H1 (cell line): ENCODE measurements around the gene CIB4. TPM values are rescaled to one million over a fixed set of nuclear protein-coding genes. Genes with fewer than 3 reads are reported as not detected.

Experiments
- CTCF ChIA-PET: fragments of 300-600 bp; sonication (Branson Sonifier 250); formaldehyde crosslinking; loops from one replicate; lab custom pipeline; 2021; ENCODE audit not compliant: partially characterized antibody; lab: Charles Lee
- POLR2A ChIA-PET: fragments of 300-600 bp; sonication (Branson Sonifier 250); formaldehyde crosslinking; loops from one replicate; lab custom pipeline; 2021; ENCODE audit warnings: inconsistent platforms; ENCODE audit not compliant: partially characterized antibody; lab: Charles Lee
- DNase-seq, 2 experiments: peaks; one replicate each; pipeline versions ENCODE4 v3.0.0 to v3.0.0-alpha.2; 2010 to 2022; ENCODE audit warnings: low spot score in 2 of 2, low read depth in 1 of 2, mixed read lengths in 1 of 2
- FAIRE-seq: peaks from 2 replicates; lab custom pipeline; 2011; peaks lifted over from hg19 to GRCh38; lab: Jason Lieb, UNC
- H2AFZ ChIP-seq: 2 replicates; pipeline ENCODE4 v1.8.1; 2012; ENCODE audit warnings: low read length, inconsistent platforms
- H2AK5ac ChIP-seq: 2 replicates; pipeline ENCODE4 v1.6.1; 2013; ENCODE audit warnings: low read depth, low read length
- H2BK120ac ChIP-seq: replicated peaks from 2 replicates; pipeline ENCODE3; 2013; ENCODE audit warnings: low read depth, low read length, inconsistent platforms
- H2BK12ac ChIP-seq: 2 replicates; pipeline ENCODE4 v1.6.1; 2013; ENCODE audit warnings: low read depth, low read length
- H2BK15ac ChIP-seq: 2 replicates; pipeline ENCODE4 v1.6.1; 2013; ENCODE audit warnings: low read length
- H2BK20ac ChIP-seq: 2 replicates; pipeline ENCODE4 v1.6.1; 2013; ENCODE audit warnings: low read length
- H2BK5ac ChIP-seq: 2 replicates; pipeline ENCODE4 v1.6.1; 2013; ENCODE audit warnings: low read depth, low read length
- H3K14ac ChIP-seq: 2 replicates; pipeline ENCODE4 v1.6.1; 2013; ENCODE audit warnings: inconsistent platforms; ENCODE audit not compliant: insufficient read length
- H3K18ac ChIP-seq: 2 replicates; pipeline ENCODE4 v1.6.1; 2013; ENCODE audit warnings: low read length; ENCODE audit errors: extremely low read depth
- H3K23ac ChIP-seq: 2 replicates; pipeline ENCODE4 v1.6.1; 2013; ENCODE audit warnings: inconsistent platforms; ENCODE audit not compliant: insufficient read length
- H3K23me2 ChIP-seq: 2 replicates; pipeline ENCODE4 v1.6.1; 2013; ENCODE audit warnings: low read depth, low read length
- H3K27ac ChIP-seq: 2 replicates; pipeline ENCODE4 v1.6.1; 2011; ENCODE audit warnings: low read depth, low read length, inconsistent platforms
- H3K27me3 ChIP-seq, 4 experiments: replicated peaks in 1 of 4; 1 replicate in 1 of 4; 2 replicates in 3 of 4; pipeline versions ENCODE4 v1.6.1 to v1.8.1; 2011 to 2013; ENCODE audit warnings: low read length in 3 of 4, mild to moderate bottlenecking in 3 of 4, inconsistent platforms in 2 of 4, mixed read lengths in 2 of 4, moderate library complexity in 1 of 4; ENCODE audit not compliant: control insufficient read depth in 3 of 4, insufficient read depth in 3 of 4; ENCODE audit errors: extremely low read depth in 1 of 4
- H3K36me3 ChIP-seq, 4 experiments: 2 replicates each; pipeline versions ENCODE4 v1.6.1 to v1.8.1; 2011 to 2013; ENCODE audit warnings: mild to moderate bottlenecking in 4 of 4, low read length in 3 of 4, moderate library complexity in 2 of 4, control low read depth in 1 of 4, inconsistent platforms in 1 of 4; ENCODE audit not compliant: insufficient read depth in 4 of 4, control insufficient read depth in 2 of 4
- H3K4ac ChIP-seq: replicated peaks from 2 replicates; pipeline ENCODE3; 2013; ENCODE audit warnings: low read length, low read depth, mixed read lengths, inconsistent platforms; ENCODE audit not compliant: insufficient read length
- H3K4me1 ChIP-seq, 4 experiments: replicated peaks in 1 of 4; 1 replicate in 1 of 4; 2 replicates in 3 of 4; pipeline versions ENCODE4 v1.6.1 to v1.8.1; 2011 to 2013; ENCODE audit warnings: low read length in 3 of 4, inconsistent platforms in 2 of 4, mixed read lengths in 1 of 4; ENCODE audit not compliant: insufficient read depth in 4 of 4, control insufficient read depth in 3 of 4
- H3K4me2 ChIP-seq, 2 experiments: 2 replicates each; pipeline versions ENCODE4 v1.6.1 to v1.8.1; 2011 to 2013; ENCODE audit warnings: low read depth in 2 of 2, low read length in 2 of 2, control low read depth in 1 of 2, inconsistent platforms in 1 of 2, mild to moderate bottlenecking in 1 of 2; ENCODE audit not compliant: insufficient read depth in 1 of 2
- H3K4me3 ChIP-seq, 4 experiments: fragments of 200-600, 300-600 bp in 1 of 4; sonication (generic), shearing (Covaris generic), sonication (Bioruptor Twin) in 1 of 4; 2 replicates each; pipeline versions ENCODE4 v1.5.1 to v1.8.1; 2011 to 2016; ENCODE audit warnings: low read length in 4 of 4, low read depth in 3 of 4, control low read depth in 2 of 4, inconsistent platforms in 2 of 4, mild to moderate bottlenecking in 2 of 4, mixed read lengths in 1 of 4, moderate library complexity in 1 of 4; ENCODE audit not compliant: insufficient read depth in 2 of 4; ENCODE audit errors: extremely low read depth in 1 of 4
- H3K56ac ChIP-seq: replicated peaks from 2 replicates; pipeline ENCODE3; 2013; ENCODE audit warnings: low read depth, mild to moderate bottlenecking, mixed read lengths, low read length, inconsistent platforms; ENCODE audit not compliant: insufficient read length
- H3K79me1 ChIP-seq: 2 replicates; pipeline ENCODE4 v1.6.1; 2013; ENCODE audit warnings: low read depth, low read length, control low read depth
- H3K79me2 ChIP-seq, 2 experiments: 2 replicates each; pipeline versions ENCODE4 v1.6.1 to v1.8.1; 2012 to 2013; ENCODE audit warnings: low read length in 2 of 2, mild to moderate bottlenecking in 2 of 2, inconsistent platforms in 1 of 2; ENCODE audit not compliant: insufficient read depth in 2 of 2, control insufficient read depth in 1 of 2
- H3K9ac ChIP-seq, 4 experiments: replicated peaks in 1 of 4; 1 replicate in 1 of 4; 2 replicates in 3 of 4; pipeline versions ENCODE4 v1.6.1 to v1.8.1; 2011 to 2013; ENCODE audit warnings: low read depth in 3 of 4, low read length in 3 of 4, control low read depth in 2 of 4, mild to moderate bottlenecking in 2 of 4, moderate library complexity in 2 of 4, inconsistent platforms in 1 of 4; ENCODE audit errors: extremely low read depth in 1 of 4
- H3K9me3 ChIP-seq, 2 experiments: 2 replicates each; pipeline versions ENCODE4 v1.6.1 to v1.8.1; 2012 to 2013; ENCODE audit warnings: mild to moderate bottlenecking in 2 of 2, moderate library complexity in 2 of 2, control low read depth in 1 of 2, inconsistent platforms in 1 of 2, low read depth in 1 of 2, low read length in 1 of 2, mixed read lengths in 1 of 2; ENCODE audit not compliant: insufficient read depth in 2 of 2
- H4K20me1 ChIP-seq, 2 experiments: replicated peaks in 1 of 2; 2 replicates each; pipeline versions ENCODE3 to v1.8.1; 2011 to 2013; ENCODE audit warnings: inconsistent platforms in 2 of 2, low read length in 2 of 2, mild to moderate bottlenecking in 1 of 2; ENCODE audit not compliant: insufficient read depth in 2 of 2, control insufficient read depth in 1 of 2
- H4K5ac ChIP-seq: 2 replicates; pipeline ENCODE4 v1.6.1; 2013; ENCODE audit warnings: low read length, low read depth, mixed read lengths, inconsistent platforms; ENCODE audit not compliant: insufficient read length
- H4K8ac ChIP-seq: 2 replicates; pipeline ENCODE4 v1.8.0; 2013; ENCODE audit warnings: mild to moderate bottlenecking, moderate library complexity, low read length, inconsistent platforms; ENCODE audit not compliant: insufficient read depth; ENCODE audit errors: extremely low read depth
- H4K91ac ChIP-seq: replicated peaks from 2 replicates; pipeline ENCODE3; 2013; ENCODE audit warnings: low read length, mixed read lengths, inconsistent platforms; ENCODE audit not compliant: insufficient read length
- ASH2L ChIP-seq: fragments of 200-600, 300-600 bp; sonication (generic); IDR thresholded peaks from one replicate; pipeline ENCODE4 v1.7.1; 2017; ENCODE audit warnings: low read length
- ATF3 ChIP-seq: IDR thresholded peaks from 2 replicates; pipeline ENCODE4 v1.6.1; 2011; ENCODE audit warnings: low read depth, mild to moderate bottlenecking, low read length; ENCODE audit not compliant: insufficient read depth
- CTBP2 ChIP-seq: IDR thresholded peaks from 2 replicates; pipeline ENCODE4 v1.7.0; 2011; ENCODE audit warnings: borderline replicate concordance, mild to moderate bottlenecking, moderate library complexity, mixed read lengths, low read length; ENCODE audit not compliant: insufficient read depth, insufficient read length
- JUN ChIP-seq: IDR thresholded peaks from 2 replicates; pipeline ENCODE4 v1.6.1; 2011; ENCODE audit warnings: low read depth, mild to moderate bottlenecking, improper control_type of control experiment, low read length
- SIX5 ChIP-seq: IDR thresholded peaks from 2 replicates; pipeline ENCODE4 v1.6.1; 2011; ENCODE audit warnings: mild to moderate bottlenecking, low read depth, low read length
- WGBS, 2 experiments: shearing (Covaris generic) in 1 of 2; methylation state at CpG; one replicate each; pipeline versions ENCODE4 v1.1.6 to v1.1.7; 2013 to 2015; ENCODE audit warnings: low lambda C conversion rate in 2 of 2, mixed read lengths in 2 of 2, inconsistent platforms in 1 of 2, low coverage in 1 of 2, missing lambda C conversion rate in 1 of 2; ENCODE audit not compliant: insufficient replicate concordance in 2 of 2, insufficient coverage in 1 of 2, insufficient read length in 1 of 2; ENCODE audit errors: extremely low coverage in 1 of 2, missing lambda C conversion rate in 1 of 2; 5-methylcytosine and 5-hydroxymethylcytosine counted together
- polyA plus RNA-seq, 7 experiments: library from polyadenylated mRNA; depleted of rRNA in 3 of 7; stranded (reverse) in 5 of 7; unstranded in 2 of 7; fragments of >200 nt in 5 of 7; fragments of 200-250 nt in 2 of 7; gene quantifications; 1 replicate in 5 of 7; 2 replicates in 1 of 7; 4 replicates in 1 of 7; pipeline versions ENCODE4 v1.2.1 to v1.2.3, GENCODE V29; 2011 to 2013; ENCODE audit warnings: missing spikeins in 2 of 7, mixed read lengths in 2 of 7
- total RNA-seq: library from RNA; stranded (reverse); fragmentation: NEBNext Ultra II Directional; extraction: Animal tissue kit (Norgen Biotek cat#: 25700); gene quantifications from 2 replicates; pipeline ENCODE4 v1.2.1, GENCODE V29; 2021

Gene CIB4
- total and polyA plus RNA-seq, 2 of the 8 experiments (the other 6 are each of a cell fraction or from before 2014, with no cell fraction given) = not detected

- H4K8ac ChIP-seq = no peak overlapping the region
- no peak for FAIRE-seq
- no peaks in the 10 kb centered on the region for H3K23me2 ChIP-seq
- H3K9me3 ChIP-seq = 0 out of 4 replicates have a peak, but pooled peaks cover 0 to 3% of the 10 kb centered on the region in 2 experiments
- H2BK5ac ChIP-seq = no peak overlapping the region
- H2AK5ac ChIP-seq = no peak overlapping the region
- POLR2A ChIA-PET = interaction anchor here (0.6 kb wide), 1 partner anchor 271 kb away, joined by 4 read pairs; no protein-coding TSS in a partner anchor
- no peaks in the 10 kb centered on the region; a peak in 1 of 7 replicates for H3K4me1 ChIP-seq
- H3K4me2 ChIP-seq = no peak overlapping the region
- 80% methylated on average over 7 of the region's 8 CpGs; no CpG with 5 or more reads in 1 of the 2 experiments for WGBS, 2 experiments
- H3K27ac ChIP-seq = no peak overlapping the region
- H3K18ac ChIP-seq = no peak overlapping the region
- H3K79me2 ChIP-seq = no peaks in the 10 kb centered on the region
- TF ChIP-seq ATF3 (no peak), CTBP2 (no peak), ASH2L (no peak), SIX5 (no peak), JUN (no peak)
- TF ChIP-seq, all 59 proteins: peak for 0
- Histone ChIP-seq H3K4me3 (no peak overlapping the region), H2BK15ac (no peak overlapping the region), H2BK20ac (no peak overlapping the region), H2BK120ac (no peak overlapping the region), H3K79me1 (no peaks in the 10 kb centered on the region), H4K91ac (no peak overlapping the region), H3K56ac (no peak overlapping the region), H3K27me3 (no peaks in the 10 kb centered on the region; a peak in 1 of 7 replicates), H3K23ac (no peak overlapping the region), H3K14ac (no peak overlapping the region), H3K4ac (no peak overlapping the region), H3K9ac (no peak overlapping the region), H2AFZ (no peak overlapping the region), H2BK12ac (no peak overlapping the region), H3K36me3 (no peaks in the 10 kb centered on the region), H4K5ac (no peak overlapping the region), H4K20me1 (no peaks in the 10 kb centered on the region)
- DNase-seq = no peak
- CTCF ChIA-PET = interaction anchor here (1.0 to 1.7 kb wide), 2 partner anchors 12 to 91 kb away, joined by 3 read pairs; no protein-coding TSS in a partner anchor
Measured at GRCh38 chr2:26668856-26669750, 27.9 kb upstream of the CIB4 start.
